Measurements from ENCODE around the gene ANGEL1.

The ANGEL1 gene

GRCh38 chr14:76772300-76773187 is 40.1 kb downstream of the ANGEL1 start:
- Histone ChIP-seq H3K27ac (ENCODE audit: low read depth, low read length, poor library complexity, severe bottlenecking) (no peak overlapping the region), H3K27me3 (ENCODE audit: insufficient read depth, low read length) (0 out of 2 replicates have a peak, but pooled peaks cover 9% of the 10 kb centered on the region), H3K79me2 (ENCODE audit: insufficient read depth, low read length) (no peaks in the 10 kb centered on the region), H3K4me3 (ENCODE audit: low read depth, low read length, poor library complexity, severe bottlenecking) (no peak overlapping the region), H3K9me3 (ENCODE audit: low read length) (no peaks in the 10 kb centered on the region), H3K9ac (ENCODE audit: low read length) (no peak overlapping the region), H3F3A (ENCODE audit: insufficient read depth, low read length) (no peaks in the 10 kb centered on the region), H3K4me1 (ENCODE audit: insufficient read depth, low read length, severe bottlenecking) (no peaks in the 10 kb centered on the region), H3K4me2 (ENCODE audit: low read length) (no peak overlapping the region), H4K20me1 (ENCODE audit: insufficient read depth, low read length) (no peaks in the 10 kb centered on the region), H3K36me3 (ENCODE audit: insufficient read depth, low read length) (no peaks in the 10 kb centered on the region), H3K9me2 (ENCODE audit: low read depth, low read length) (no peaks in the 10 kb centered on the region), H2AFZ (ENCODE audit: low read length) (no peak overlapping the region)
- TF ChIP-seq EZH2 (IDR thresholded peaks at IDR 0.05; ENCODE audit: borderline replicate concordance, low read length) = no peak
- no peak for TF ChIP-seq CTCF (IDR thresholded peaks at IDR 0.05; ENCODE audit: low read length)

GRCh38 chr14:76771437-76771980 is 41.2 kb downstream of the ANGEL1 start:
- no peaks in the 10 kb centered on the region for H3K79me2 ChIP-seq (ENCODE audit: insufficient read depth, low read length)
- no peak overlapping the region for H3K9ac ChIP-seq (ENCODE audit: low read length)
- TF ChIP-seq EZH2 (IDR thresholded peaks at IDR 0.05; ENCODE audit: borderline replicate concordance, low read length) = no peak
- TF ChIP-seq CTCF (IDR thresholded peaks at IDR 0.05; ENCODE audit: low read length) = no peak
- no peaks in the 10 kb centered on the region for H3K36me3 ChIP-seq (ENCODE audit: insufficient read depth, low read length)
- H3K4me1 ChIP-seq (ENCODE audit: insufficient read depth, low read length, severe bottlenecking) = no peaks in the 10 kb centered on the region
- no peaks in the 10 kb centered on the region for H3K9me2 ChIP-seq (ENCODE audit: low read depth, low read length)
- H3K4me2 ChIP-seq (ENCODE audit: low read length) = no peak overlapping the region
- H3F3A ChIP-seq (ENCODE audit: insufficient read depth, low read length) = no peaks in the 10 kb centered on the region
- H3K9me3 ChIP-seq (ENCODE audit: low read length) = no peaks in the 10 kb centered on the region
- no peak overlapping the region for H2AFZ ChIP-seq (ENCODE audit: low read length)
- H3K27me3 ChIP-seq (ENCODE audit: insufficient read depth, low read length) = 0 out of 2 replicates have a peak, but pooled peaks cover 10% of the 10 kb centered on the region
- H3K27ac ChIP-seq (ENCODE audit: low read depth, low read length, poor library complexity, severe bottlenecking) = no peak overlapping the region
- no peaks in the 10 kb centered on the region for H4K20me1 ChIP-seq (ENCODE audit: insufficient read depth, low read length)
- no peak overlapping the region for H3K4me3 ChIP-seq (ENCODE audit: low read depth, low read length, poor library complexity, severe bottlenecking)

GRCh38 chr14:76770521-76771436 is 41.9 kb downstream of the ANGEL1 start:
- H3K27ac ChIP-seq (ENCODE audit: low read depth, low read length, poor library complexity, severe bottlenecking) = no peak overlapping the region
- no peaks in the 10 kb centered on the region for H3F3A ChIP-seq (ENCODE audit: insufficient read depth, low read length)
- no peaks in the 10 kb centered on the region for H3K4me1 ChIP-seq (ENCODE audit: insufficient read depth, low read length, severe bottlenecking)
- H3K9me3 ChIP-seq (ENCODE audit: low read length) = no peaks in the 10 kb centered on the region
- TF ChIP-seq CTCF (IDR thresholded peaks at IDR 0.05; ENCODE audit: low read length) = no peak
- TF ChIP-seq EZH2 (IDR thresholded peaks at IDR 0.05; ENCODE audit: borderline replicate concordance, low read length) = no peak
- H3K9me2 ChIP-seq (ENCODE audit: low read depth, low read length) = no peaks in the 10 kb centered on the region
- no peaks in the 10 kb centered on the region for H4K20me1 ChIP-seq (ENCODE audit: insufficient read depth, low read length)
- H3K79me2 ChIP-seq (ENCODE audit: insufficient read depth, low read length) = no peaks in the 10 kb centered on the region
- no peak overlapping the region for H3K4me3 ChIP-seq (ENCODE audit: low read depth, low read length, poor library complexity, severe bottlenecking)
- H3K9ac ChIP-seq (ENCODE audit: low read length) = no peak overlapping the region
- 0 out of 2 replicates have a peak, but pooled peaks cover 10% of the 10 kb centered on the region for H3K27me3 ChIP-seq (ENCODE audit: insufficient read depth, low read length)
- no peaks in the 10 kb centered on the region for H3K36me3 ChIP-seq (ENCODE audit: insufficient read depth, low read length)
- H2AFZ ChIP-seq (ENCODE audit: low read length) = no peak overlapping the region
- H3K4me2 ChIP-seq (ENCODE audit: low read length) = no peak overlapping the region

Data from OCI-LY1 (cell line).